HG02642 (cell line): Measurements from ENCODE around the gene CSF1R.
"Not testable (repeated sequence)": the region's sequence is repeated elsewhere in the genome, so short reads cannot be mapped to it uniquely, and the experiment has no call there.

Experiments
- ATAC-seq: cut with Tn5 transposase; IDR thresholded peaks from one replicate; pipeline ENCODE4 v1.9.1; 2021; ENCODE audit warnings: mild to moderate bottlenecking; ENCODE audit not compliant: unreplicated experiment, poor library complexity

CSF1R gene

GRCh38 chr5:150036513-150036912, 49.8 kb downstream of the CSF1R start:
- ATAC-seq, result no peak

- peak; percentile 91 for ATAC-seq
Measured at GRCh38 chr5:150035139-150035895, 51.0 kb downstream of the CSF1R start.

- no peak for ATAC-seq
Measured at GRCh38 chr5:150034662-150035061, 51.7 kb downstream of the CSF1R start.

- ATAC-seq, result no peak
Measured at GRCh38 chr5:150033334-150033733, 53.0 kb downstream of the CSF1R start.

- ATAC-seq, result not testable (repeated sequence)
Measured at GRCh38 chr5:150028047-150028446, 58.3 kb downstream of the CSF1R start.

GRCh38 chr5:150026682-150027172, 59.6 kb downstream of the CSF1R start:
- no peak for ATAC-seq

GRCh38 chr5:150024346-150024984, 61.9 kb downstream of the CSF1R start:
- ATAC-seq, result no peak

GRCh38 chr5:150023136-150023535, 63.2 kb downstream of the CSF1R start:
- ATAC-seq, result no peak

GRCh38 chr5:150022681-150023080, 63.7 kb downstream of the CSF1R start:
- no peak for ATAC-seq

GRCh38 chr5:150022158-150022531, 64.2 kb downstream of the CSF1R start:
- no peak for ATAC-seq

- no peak for ATAC-seq
Measured at GRCh38 chr5:150021491-150022157, 64.7 kb downstream of the CSF1R start.

GRCh38 chr5:150020249-150020648, 66.1 kb downstream of the CSF1R start:
- no peak for ATAC-seq

GRCh38 chr5:150017226-150018005, 68.9 kb downstream of the CSF1R start:
- no peak for ATAC-seq

GRCh38 chr5:150016537-150016936, 69.8 kb downstream of the CSF1R start:
- ATAC-seq, result no peak

GRCh38 chr5:150015415-150015814, 70.9 kb downstream of the CSF1R start:
- ATAC-seq, result no peak

GRCh38 chr5:150014456-150014855, 71.9 kb downstream of the CSF1R start:
- no peak for ATAC-seq

- ATAC-seq, result no peak
Measured at GRCh38 chr5:150013931-150014330, 72.4 kb downstream of the CSF1R start.

- ATAC-seq, result no peak
Measured at GRCh38 chr5:150009671-150010387, 76.5 kb downstream of the CSF1R start.

- no peak for ATAC-seq
Measured at GRCh38 chr5:150007050-150007449, 79.3 kb downstream of the CSF1R start.

GRCh38 chr5:150006318-150006717, 80.0 kb downstream of the CSF1R start:
- no peak for ATAC-seq
